B cell (primary cell): ENCODE measurements around the gene PAQR5. TPM values are rescaled to one million over a fixed set of nuclear protein-coding genes. Genes with fewer than 3 reads are reported as not detected.

Experiments
- ATAC-seq: fragments of 200-7000 bp; cut with Tn5 transposase; one replicate; pipeline ENCODE4 v1.10.0; 2021; ENCODE audit warnings: low read depth, mild to moderate bottlenecking, moderate number of reproducible peaks, moderate library complexity
- CTCF ChIA-PET: fragments of 350-600 bp; sonication (Branson Sonifier 250); formaldehyde crosslinking; loops from one replicate; lab custom pipeline; 2021; ENCODE audit warnings: antibody characterized with exemption, inconsistent platforms; lab: Charles Lee
- POLR2A ChIA-PET: fragments of 350-600 bp; sonication (Branson Sonifier 250); formaldehyde crosslinking; loops from one replicate; lab custom pipeline; 2021; ENCODE audit warnings: antibody characterized with exemption; lab: Charles Lee
- DNase-seq: peaks from one replicate; pipeline ENCODE4 v3.0.0; 2013
- H2AFZ ChIP-seq: 2 replicates; pipeline ENCODE4 v1.6.1; 2012; ENCODE audit warnings: mild to moderate bottlenecking, low read depth, low read length; ENCODE audit not compliant: insufficient read depth, poor library complexity, severe bottlenecking
- H3K27ac ChIP-seq, 2 donors: 1 replicate in 1 of 2; 2 replicates in 1 of 2; pipeline ENCODE4 v1.5.1; 2012 to 2013; ENCODE audit warnings: low read length in 2 of 2, mild to moderate bottlenecking in 2 of 2, moderate library complexity in 1 of 2
- H3K27me3 ChIP-seq, 4 experiments: fragments of 200-600 bp in 1 of 4; sonication (generic) in 1 of 4; replicated peaks in 1 of 4; 1 replicate in 2 of 4; 2 replicates in 2 of 4; pipeline versions ENCODE4 v1.6.1 to v1.7.0; 2013 to 2016; ENCODE audit warnings: low read length in 3 of 4, mild to moderate bottlenecking in 2 of 4, mixed read lengths in 1 of 4, moderate library complexity in 1 of 4; ENCODE audit not compliant: insufficient read depth in 4 of 4, control insufficient read depth in 3 of 4; ENCODE audit errors: control extremely low read depth in 1 of 4
- H3K36me3 ChIP-seq, 2 experiments: replicated peaks in 1 of 2; 1 replicate in 1 of 2; 2 replicates in 1 of 2; pipeline versions ENCODE4 v1.6.1 to v1.7.1; 2013; ENCODE audit warnings: low read length in 1 of 2; ENCODE audit not compliant: insufficient read depth in 2 of 2, control insufficient read depth in 1 of 2; ENCODE audit errors: control extremely low read depth in 1 of 2, extremely low read depth in 1 of 2
- H3K4me1 ChIP-seq, 2 donors: fragments of 200-600 bp in 1 of 2; sonication (generic) in 1 of 2; 1 replicate in 1 of 2; 2 replicates in 1 of 2; pipeline versions ENCODE4 v1.5.1 to v1.6.1; 2013 to 2017; ENCODE audit warnings: low read length in 2 of 2; ENCODE audit not compliant: control insufficient read depth in 2 of 2, insufficient read depth in 2 of 2
- H3K4me2 ChIP-seq: replicated peaks from 2 replicates; pipeline ENCODE3; 2012; ENCODE audit warnings: mild to moderate bottlenecking, low read depth, low read length; ENCODE audit not compliant: poor library complexity, severe bottlenecking
- H3K4me3 ChIP-seq, 5 experiments: fragments of 200-600 bp in 1 of 5; sonication (generic) in 1 of 5; 1 replicate in 3 of 5; 2 replicates in 2 of 5; pipeline versions ENCODE4 v1.5.1 to v1.7.0; 2011 to 2016; ENCODE audit warnings: low read length in 4 of 5, mild to moderate bottlenecking in 4 of 5, low read depth in 2 of 5, control low read depth in 1 of 5, moderate library complexity in 1 of 5; ENCODE audit not compliant: insufficient read depth in 1 of 5; ENCODE audit errors: control extremely low read depth in 1 of 5, extremely low read depth in 1 of 5
- H3K79me2 ChIP-seq: fragments of 200-600 bp; sonication (generic); one replicate; pipeline ENCODE4 v1.6.0; 2016; ENCODE audit warnings: low read length; ENCODE audit not compliant: control insufficient read depth, insufficient read depth
- H3K9ac ChIP-seq: fragments of 200-600 bp; sonication (generic); 2 replicates; pipeline ENCODE4 v1.6.1; 2017; ENCODE audit warnings: mild to moderate bottlenecking, low read length, moderate library complexity
- H3K9me3 ChIP-seq, 3 donors: one replicate each; pipeline versions ENCODE4 v1.6.1 to v1.7.1; 2013; ENCODE audit warnings: low read length in 2 of 3; ENCODE audit not compliant: control insufficient read depth in 2 of 3, insufficient read depth in 1 of 3; ENCODE audit errors: control extremely low read depth in 1 of 3
- H4K20me1 ChIP-seq: 2 replicates; pipeline ENCODE4 v1.6.0; 2012; ENCODE audit warnings: mild to moderate bottlenecking, low read length; ENCODE audit not compliant: insufficient read depth, control insufficient read depth, poor library complexity, severe bottlenecking
- H3K27ac Mint-ChIP-seq: one replicate; pipeline ENCODE4 v1.8.0; 2021; ENCODE audit warnings: mixed read lengths
- H3K27me3 Mint-ChIP-seq: one replicate; pipeline ENCODE4 v1.8.0; 2021; ENCODE audit warnings: mixed read lengths
- H3K4me1 Mint-ChIP-seq: one replicate; pipeline ENCODE4 v1.8.0; 2021; ENCODE audit warnings: mixed read lengths
- H3K4me3 Mint-ChIP-seq: one replicate; pipeline ENCODE4 v1.8.0; 2021; ENCODE audit warnings: mixed read lengths
- H3K9me3 Mint-ChIP-seq: one replicate; pipeline ENCODE4 v1.8.0; 2022; ENCODE audit warnings: mixed read lengths; ENCODE audit not compliant: insufficient read depth
- EZH2 ChIP-seq: IDR thresholded peaks from 2 replicates; pipeline ENCODE4 v1.6.1; 2012; ENCODE audit warnings: borderline replicate concordance, low read depth, mild to moderate bottlenecking, moderate library complexity, low read length; ENCODE audit not compliant: insufficient read depth, poor library complexity, severe bottlenecking
- WGBS: methylation state at CpG from one replicate; pipeline ENCODE4 v1.1.5; 2013; ENCODE audit warnings: missing lambda C conversion rate; ENCODE audit not compliant: insufficient coverage; 5-methylcytosine and 5-hydroxymethylcytosine counted together
- intact Hi-C: fragments of 100-400 bp; cut with micrococcal nuclease; formaldehyde crosslinking; loops from one replicate; pipeline ENCODE4 v1.10.0; 2022
- polyA plus RNA-seq: library from polyadenylated mRNA; depleted of rRNA; stranded (reverse); fragments of >200 nt; gene quantifications from 2 replicates; pipeline ENCODE4 v1.2.3, GENCODE V29; 2012
- total RNA-seq, 2 donors: library from RNA; stranded (reverse); fragments of 120-200 nt in 1 of 2; gene quantifications; 1 replicate in 1 of 2; 2 replicates in 1 of 2; pipeline versions ENCODE4 v1.2.3 to v1.2.4, GENCODE V29; 2013 to 2022
- TF ChIP-seq, protein P1 (sequence below): fragments of 200-600 bp; IDR thresholded peaks from one replicate; pipeline ENCODE4 v1.8.0; 2022; ENCODE audit warnings: antibody characterized with exemption, mild to moderate bottlenecking

The PAQR5 gene
- total and polyA plus RNA-seq, 2 donors (not counting 1 experiment from before 2014, with no cell fraction given) = not detected

DNA sequence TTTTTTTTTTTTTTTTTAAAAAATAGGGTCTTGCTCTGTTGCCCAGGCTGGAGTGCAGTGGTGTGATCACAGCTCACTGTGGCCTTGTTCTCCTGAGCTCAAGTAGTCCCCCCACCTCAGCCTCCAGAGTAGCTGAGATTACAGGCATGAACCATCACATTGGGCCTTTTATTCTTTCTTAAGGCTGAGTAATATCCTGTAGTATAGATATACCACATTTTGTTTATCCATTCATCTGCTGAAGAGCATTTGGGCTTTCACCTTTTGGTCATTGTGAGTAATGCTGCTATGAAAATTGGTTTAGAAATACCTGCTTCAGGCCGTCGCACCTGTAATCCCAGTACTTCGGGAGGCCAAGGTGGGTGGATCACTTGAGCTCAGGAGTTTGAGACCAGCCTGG is 42.6 kb downstream of the PAQR5 start:
- ATAC-seq (no peak), DNase-seq (no peak)
- H3K4me1 ChIP-seq = no peaks in the 10 kb centered on the region
- CTCF ChIA-PET = no interaction called here
- peaks cover 16% of the 10 kb centered on the region for H3K27me3 Mint-ChIP-seq
- TF ChIP-seq EZH2 = no peak
- TF ChIP-seq, protein P1, sequence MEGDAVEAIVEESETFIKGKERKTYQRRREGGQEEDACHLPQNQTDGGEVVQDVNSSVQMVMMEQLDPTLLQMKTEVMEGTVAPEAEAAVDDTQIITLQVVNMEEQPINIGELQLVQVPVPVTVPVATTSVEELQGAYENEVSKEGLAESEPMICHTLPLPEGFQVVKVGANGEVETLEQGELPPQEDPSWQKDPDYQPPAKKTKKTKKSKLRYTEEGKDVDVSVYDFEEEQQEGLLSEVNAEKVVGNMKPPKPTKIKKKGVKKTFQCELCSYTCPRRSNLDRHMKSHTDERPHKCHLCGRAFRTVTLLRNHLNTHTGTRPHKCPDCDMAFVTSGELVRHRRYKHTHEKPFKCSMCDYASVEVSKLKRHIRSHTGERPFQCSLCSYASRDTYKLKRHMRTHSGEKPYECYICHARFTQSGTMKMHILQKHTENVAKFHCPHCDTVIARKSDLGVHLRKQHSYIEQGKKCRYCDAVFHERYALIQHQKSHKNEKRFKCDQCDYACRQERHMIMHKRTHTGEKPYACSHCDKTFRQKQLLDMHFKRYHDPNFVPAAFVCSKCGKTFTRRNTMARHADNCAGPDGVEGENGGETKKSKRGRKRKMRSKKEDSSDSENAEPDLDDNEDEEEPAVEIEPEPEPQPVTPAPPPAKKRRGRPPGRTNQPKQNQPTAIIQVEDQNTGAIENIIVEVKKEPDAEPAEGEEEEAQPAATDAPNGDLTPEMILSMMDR = no peak
- H3K9me3 Mint-ChIP-seq = peaks cover 2% of the 10 kb centered on the region
- WGBS = 100% methylated on average over 2 of the region's 3 CpGs
- no peaks in the 10 kb centered on the region for H3K36me3 ChIP-seq
- H3K9me3 ChIP-seq = peaks cover 0 to 2% (median 0%) of the 10 kb centered on the region in 3 donors
- no peak overlapping the region for H2AFZ ChIP-seq
- H3K4me1 Mint-ChIP-seq = no peaks in the 10 kb centered on the region
- no peaks in the 10 kb centered on the region for H3K79me2 ChIP-seq
- H3K27me3 ChIP-seq = no peaks in the 10 kb centered on the region
- intact Hi-C loops = no loop called here
- no peak overlapping the region for H3K4me2 ChIP-seq
- H3K4me3 ChIP-seq = no peak overlapping the region
- POLR2A ChIA-PET = no interaction called here
- no peak overlapping the region for H3K27ac ChIP-seq
- H4K20me1 ChIP-seq = no peaks in the 10 kb centered on the region
- no peak overlapping the region for H3K9ac ChIP-seq
- H3K27ac Mint-ChIP-seq = no peak overlapping the region
- no peak overlapping the region for H3K4me3 Mint-ChIP-seq

DNA sequence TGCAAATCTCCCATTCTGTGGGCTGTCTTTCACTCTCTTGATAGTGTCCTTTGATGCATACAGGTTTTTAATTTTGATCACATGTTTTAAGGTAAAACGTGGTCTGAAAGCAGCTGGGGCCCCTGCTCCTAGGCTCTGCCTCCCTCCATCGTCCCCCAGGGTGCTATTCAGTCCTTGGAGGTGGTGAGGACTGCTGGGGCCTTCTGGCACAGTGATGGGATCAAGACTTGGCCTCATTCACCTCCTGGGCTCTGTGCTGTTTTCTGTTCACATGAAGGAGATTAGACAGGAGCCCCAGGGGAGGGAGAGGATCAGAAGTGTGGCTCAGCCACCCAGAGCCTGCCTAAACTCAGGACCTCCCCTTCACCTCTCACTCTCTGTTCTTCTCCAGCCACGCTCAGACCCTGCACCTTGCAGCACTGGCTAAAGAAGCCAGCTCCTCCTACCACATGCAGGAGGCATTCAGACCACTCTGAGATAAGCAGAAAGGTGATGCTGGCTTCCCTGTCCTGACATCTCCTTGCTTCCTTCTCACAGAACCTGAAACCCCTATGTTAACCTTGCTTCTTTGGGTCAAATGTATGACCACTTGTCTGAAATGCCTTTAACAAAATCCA is 43.9 kb downstream of the PAQR5 start:
- peaks cover 2% of the 10 kb centered on the region for H3K9me3 Mint-ChIP-seq
- H3K4me3 ChIP-seq = no peak overlapping the region

More for the DNA sequence above, 43.9 kb downstream of the PAQR5 start:
- Histone ChIP-seq H2AFZ (no peak overlapping the region), H3K9ac (no peak overlapping the region), H3K4me2 (no peak overlapping the region), H3K9me3 (no peaks in the 10 kb centered on the region), H3K79me2 (no peaks in the 10 kb centered on the region), H3K27ac (no peak overlapping the region), H3K36me3 (no peaks in the 10 kb centered on the region), H3K27me3 (no peaks in the 10 kb centered on the region), H4K20me1 (no peaks in the 10 kb centered on the region), H3K4me1 (no peaks in the 10 kb centered on the region)
- Mint-ChIP-seq H3K27ac (no peak overlapping the region), H3K4me3 (no peak overlapping the region), H3K27me3 (peaks cover 16% of the 10 kb centered on the region), H3K4me1 (no peaks in the 10 kb centered on the region)
- WGBS = 73% methylated on average over 3 of the region's 3 CpGs
- CTCF ChIA-PET = no interaction called here
- TF ChIP-seq, protein P1 = no peak
- no peak for TF ChIP-seq EZH2
- POLR2A ChIA-PET = no interaction called here
- intact Hi-C loops = no loop called here
- ATAC-seq (no peak), DNase-seq (no peak)
